ENCODE results near the gene ABCC9.

ABCC9 gene

DNA sequence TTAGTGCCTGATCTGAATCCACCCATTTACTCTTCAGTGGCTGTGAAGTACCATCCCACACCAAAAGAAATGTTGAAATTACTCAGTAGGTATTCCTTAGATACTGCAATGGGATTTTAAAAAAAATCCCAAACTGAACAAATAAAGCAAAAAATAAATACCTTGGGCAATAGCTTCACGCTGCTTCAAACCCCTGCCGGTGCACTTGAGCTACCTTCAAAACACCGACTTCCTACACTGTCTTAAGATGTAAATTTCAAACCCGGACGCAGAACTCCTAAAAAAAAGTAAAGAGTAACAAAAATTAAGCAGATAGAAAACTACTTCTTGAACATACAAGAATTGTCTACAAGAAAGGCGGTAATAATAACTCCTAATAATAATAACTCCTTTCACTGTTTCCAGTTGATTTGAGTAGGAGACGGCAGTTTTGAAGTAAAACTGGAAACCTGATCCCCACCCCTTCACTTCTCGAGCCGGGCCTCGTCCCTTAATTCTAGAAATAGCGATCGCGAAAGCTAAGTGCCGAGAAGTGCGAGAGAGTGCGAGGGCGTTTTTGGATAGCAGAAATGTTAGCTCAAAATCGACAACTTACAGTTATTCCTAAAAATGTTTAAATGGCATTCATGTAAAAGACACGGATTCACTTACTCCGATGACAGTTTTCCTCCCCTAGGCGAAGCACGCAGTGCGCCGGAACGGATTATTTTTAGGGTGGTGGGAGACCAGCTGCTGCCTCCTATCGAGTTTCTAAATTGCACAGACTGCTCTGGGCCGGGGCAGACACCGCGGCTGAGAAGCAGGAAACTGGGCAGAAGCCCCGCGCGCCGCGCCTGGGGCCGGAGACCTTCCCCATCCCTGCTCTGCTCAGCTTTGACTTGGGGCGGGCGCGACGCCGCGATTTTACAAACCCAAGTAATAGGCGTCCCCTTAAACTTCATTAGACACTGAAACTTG lies at the start of gene ABCC9:
ABCC9 (minus strand) TSS at position 878 of the 957 bp plus-strand sequence. CDS start 4,752 bp downstream, outside the sequence.
- no peak for FAIRE-seq

DNA sequence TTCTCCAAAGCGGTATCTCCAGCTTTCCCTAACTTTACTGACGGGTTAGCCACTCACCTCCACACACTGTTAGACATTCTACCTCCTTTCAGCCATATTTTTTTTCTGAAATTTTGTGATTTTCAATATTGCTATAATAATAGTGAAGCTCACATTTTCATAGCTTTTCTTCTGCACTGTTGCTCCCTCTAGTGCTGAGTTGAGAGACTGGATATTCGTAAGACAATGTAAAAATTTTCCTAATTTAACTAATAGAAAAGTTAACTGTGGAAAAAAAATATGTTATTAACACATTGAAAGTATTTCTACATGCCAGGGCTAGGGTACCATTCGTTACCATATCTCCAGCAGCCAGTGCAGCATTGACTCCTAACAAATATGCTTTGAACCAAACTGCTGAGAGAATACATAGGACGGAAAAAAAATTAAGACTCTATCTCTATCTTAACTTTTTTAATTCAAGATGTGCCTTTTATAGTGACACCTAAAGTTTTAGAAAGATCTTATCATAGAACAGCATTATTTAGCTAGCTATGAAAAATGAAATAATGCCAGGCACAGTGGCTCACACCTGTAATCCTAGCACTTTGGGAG lies 48.7 kb upstream of the ABCC9 start:
- no peak for FAIRE-seq

DNA sequence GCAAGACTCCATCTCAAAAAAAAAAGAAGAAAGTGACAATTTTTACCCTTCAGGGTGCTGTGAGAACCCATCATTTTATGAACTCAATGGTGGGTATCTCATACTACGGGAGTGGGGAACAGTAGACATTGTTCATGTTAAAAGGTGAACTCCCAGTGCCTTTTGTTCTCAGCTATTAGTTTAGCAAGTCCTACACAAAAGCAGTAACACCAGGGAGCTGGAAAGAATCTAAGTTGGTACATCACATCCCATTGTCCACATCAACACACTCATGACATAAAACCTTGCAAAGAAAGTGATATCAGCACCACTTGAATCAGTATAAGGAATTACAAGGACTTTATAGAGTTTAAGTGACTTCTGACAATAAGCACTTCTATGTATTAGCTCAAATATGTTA lies 47.4 kb upstream of the ABCC9 start:
- no peak for FAIRE-seq

DNA sequence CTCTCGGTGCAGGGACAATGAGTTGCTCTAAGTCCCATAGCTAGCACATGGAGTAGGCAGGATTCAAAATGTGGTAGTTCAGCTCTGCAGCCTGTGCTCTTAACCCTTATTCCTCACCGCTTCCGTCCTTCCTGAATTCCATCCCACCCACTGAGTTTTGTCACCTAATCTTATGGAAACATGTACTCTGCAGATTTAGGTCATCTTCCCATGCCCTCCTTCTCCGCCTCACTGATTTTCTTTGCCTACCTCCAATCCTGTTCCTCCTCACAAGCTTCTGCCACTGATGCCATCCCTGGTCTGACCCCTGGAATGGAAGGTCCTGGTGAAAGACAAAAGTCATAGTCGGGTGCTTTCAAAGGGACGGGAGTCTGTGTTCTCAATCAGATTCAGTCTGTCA lies 46.5 kb upstream of the ABCC9 start:
- FAIRE-seq, result no peak

DNA sequence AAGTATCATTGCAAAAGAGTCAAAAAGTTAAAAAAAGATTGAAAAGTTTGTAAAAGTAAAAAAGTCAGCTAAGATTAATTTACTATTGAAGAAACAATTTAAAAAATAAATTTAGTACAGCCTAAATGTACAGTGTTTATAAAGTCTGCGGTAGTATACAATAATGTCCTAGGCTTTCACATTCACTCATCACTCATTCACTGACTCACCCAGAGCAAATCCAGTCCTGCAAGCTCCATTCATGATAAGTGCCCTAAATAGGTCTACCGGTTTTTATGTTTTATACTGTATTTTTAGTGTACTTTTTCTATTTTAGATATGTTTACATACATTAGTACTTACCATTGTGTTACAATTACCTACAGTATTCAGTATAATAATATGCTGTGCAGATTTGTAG lies 43.9 kb upstream of the ABCC9 start:
- no peak for FAIRE-seq

DNA sequence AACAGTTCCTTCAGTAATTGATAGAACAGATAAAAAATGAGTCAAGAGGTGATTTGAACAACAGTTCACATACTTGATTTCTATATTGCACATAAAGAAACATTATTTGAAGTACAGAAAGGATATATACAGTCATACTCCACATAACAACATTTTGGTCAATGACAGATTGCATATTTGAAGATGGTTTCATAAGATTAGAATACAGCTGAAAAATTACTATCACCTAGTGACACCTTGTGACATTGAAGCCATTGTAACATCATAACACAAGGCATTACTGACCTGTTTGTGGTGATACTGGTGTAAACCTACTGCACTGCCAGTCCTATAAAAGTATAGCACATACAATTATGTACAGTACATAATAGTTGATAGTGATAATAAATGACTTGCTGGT lies 43.1 kb upstream of the ABCC9 start:
- FAIRE-seq, result no peak

DNA sequence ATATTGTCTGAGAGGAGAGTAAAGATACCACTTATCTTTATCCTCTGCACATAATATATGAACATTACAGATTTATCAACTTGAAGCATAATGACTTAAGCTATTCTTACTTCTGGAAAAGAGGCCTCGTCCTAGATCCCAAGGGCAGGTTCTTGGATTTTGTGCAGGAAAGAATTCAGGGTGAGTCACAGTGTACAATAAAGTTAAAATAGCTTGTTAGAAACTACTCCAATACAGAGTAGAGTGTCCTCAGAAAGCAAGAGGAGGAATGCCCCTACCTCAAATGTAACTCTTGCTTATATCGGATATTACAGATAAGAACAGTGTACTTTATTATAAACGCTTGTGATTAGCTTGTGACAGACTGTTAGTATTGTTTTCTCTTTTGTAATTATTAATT lies 41.9 kb upstream of the ABCC9 start:
- no peak for FAIRE-seq

DNA sequence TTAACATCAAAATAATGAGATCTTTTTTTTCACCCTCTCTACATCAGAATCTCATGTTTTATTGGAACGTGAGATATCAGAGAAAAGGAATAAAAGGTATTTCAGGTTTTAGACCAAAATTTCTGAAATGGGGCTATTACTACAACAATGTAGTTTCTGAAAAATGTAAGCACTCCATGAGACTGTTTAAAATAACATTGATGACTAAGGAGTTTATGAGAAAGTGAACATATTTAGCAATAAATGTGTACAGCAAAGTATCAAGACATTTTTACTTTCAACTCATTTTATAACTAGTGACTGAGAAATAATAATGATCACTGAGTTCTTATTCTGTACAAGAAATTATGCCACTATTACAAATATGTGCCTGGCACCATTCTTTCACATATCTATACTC lies 39.3 kb upstream of the ABCC9 start:
- no peak for FAIRE-seq

DNA sequence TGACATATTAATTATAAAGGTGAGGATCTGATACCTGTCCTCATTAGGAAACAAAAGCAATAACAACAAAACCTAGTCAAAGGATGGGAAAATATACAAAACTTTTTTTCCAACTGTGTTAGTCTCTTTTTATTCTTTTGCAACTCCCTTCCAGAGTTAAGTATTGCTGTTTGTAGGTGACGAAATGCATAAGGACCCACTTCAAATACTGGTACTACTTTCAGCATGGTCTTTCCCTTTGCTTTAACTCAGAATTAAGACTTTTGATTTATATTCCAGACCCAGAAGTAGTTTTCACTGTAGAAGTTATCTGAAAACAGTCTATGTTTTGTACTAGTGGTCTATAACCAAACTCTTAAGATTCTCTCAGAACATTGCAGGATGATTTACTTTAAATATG lies 34.1 kb upstream of the ABCC9 start:
- FAIRE-seq, result no peak

DNA sequence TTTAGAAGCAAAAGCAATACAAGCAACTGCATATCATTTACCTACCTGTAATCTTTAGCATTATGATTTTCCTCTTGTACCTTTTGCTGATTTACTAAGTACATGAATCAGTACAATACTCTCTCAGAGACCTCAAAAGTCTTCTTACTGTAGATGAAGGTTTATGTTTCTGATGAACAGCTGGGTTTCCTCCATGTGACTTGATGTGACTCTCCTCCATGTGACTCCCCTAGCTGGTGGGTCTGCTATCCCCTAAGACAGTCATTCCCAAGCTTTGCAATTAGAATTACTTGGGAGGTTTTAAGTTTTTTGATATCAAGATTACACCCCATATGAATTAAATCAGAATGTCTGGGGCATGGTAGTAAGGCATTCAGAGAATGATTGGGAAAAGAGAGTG lies 32.0 kb upstream of the ABCC9 start:
- no peak for FAIRE-seq

DNA sequence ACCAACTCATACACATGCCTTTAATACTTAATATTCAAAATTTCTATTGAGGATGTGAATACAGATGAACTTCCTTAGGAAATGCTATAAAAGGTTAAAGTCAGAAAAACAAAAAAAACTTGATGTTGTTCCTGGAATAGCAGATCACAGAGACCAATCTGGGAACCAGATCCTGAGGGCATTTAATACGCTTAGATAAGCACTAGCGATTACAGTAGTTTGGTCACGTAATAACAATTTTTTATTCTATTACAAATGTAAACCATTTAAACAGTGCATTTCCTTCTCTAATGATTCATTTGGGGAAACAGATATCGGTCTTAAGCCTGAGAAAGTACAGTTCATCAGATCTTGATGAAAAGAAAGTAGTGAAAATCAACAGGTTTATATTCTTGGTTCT lies 30.8 kb upstream of the ABCC9 start:
- no peak for FAIRE-seq

DNA sequence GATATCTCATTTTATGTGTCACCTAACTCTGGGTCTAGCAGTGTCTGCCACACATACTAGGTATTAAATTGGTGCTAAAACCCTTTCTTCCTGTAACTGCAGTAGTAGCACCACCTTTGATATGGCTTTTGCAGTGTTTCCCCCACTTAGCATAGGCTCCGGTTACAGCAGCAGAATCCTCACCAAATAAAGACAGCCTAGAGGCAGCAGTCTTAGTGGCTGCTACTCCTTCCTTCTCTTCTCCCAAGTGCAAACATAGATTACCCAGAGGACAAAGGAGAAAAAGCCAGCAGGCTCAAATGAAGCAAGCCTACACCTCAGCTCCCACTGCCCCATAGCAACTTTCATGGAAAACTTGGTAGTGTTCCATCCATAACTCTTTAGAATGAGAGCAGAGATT lies 30.1 kb upstream of the ABCC9 start:
- no peak for FAIRE-seq

DNA sequence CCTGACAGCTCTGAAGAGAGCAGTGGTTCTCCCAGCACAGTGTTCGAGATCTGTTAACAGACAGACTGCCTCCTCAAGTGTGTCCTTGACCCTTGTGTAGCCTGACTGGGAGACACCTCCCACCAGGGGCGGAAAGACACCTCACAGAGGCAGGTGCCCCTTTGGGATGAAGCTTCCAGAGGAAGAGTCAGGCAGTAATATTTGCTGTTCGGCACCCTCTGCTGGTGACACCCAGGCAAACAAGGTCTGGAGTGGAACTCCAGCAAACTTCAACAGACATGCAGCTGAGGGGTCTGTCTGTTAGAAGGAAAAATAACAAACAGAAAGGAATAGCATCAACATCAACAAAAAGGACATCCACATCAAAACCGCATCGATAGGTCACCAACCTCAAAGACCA lies 21.6 kb upstream of the ABCC9 start:
- FAIRE-seq, result no peak

DNA sequence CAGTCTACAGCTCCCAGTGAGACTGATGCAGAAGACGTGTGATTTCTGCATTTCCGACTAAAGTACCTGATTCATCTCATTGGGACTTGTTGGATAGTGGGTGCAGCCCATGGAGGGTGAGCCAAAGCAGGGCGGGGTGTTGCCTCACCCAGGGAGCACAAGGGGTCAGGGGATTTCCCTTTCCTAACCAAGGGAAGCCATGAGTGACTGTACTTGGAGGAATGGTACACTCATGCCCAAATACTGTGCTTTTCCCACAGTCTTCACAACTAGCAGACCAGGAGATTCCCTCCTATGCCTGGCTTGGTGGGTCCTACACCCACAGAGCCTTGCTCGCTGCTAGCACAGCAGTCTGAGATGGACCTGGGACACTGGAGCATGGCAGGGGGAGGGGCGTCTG lies 21.0 kb upstream of the ABCC9 start:
- FAIRE-seq, result no peak

DNA sequence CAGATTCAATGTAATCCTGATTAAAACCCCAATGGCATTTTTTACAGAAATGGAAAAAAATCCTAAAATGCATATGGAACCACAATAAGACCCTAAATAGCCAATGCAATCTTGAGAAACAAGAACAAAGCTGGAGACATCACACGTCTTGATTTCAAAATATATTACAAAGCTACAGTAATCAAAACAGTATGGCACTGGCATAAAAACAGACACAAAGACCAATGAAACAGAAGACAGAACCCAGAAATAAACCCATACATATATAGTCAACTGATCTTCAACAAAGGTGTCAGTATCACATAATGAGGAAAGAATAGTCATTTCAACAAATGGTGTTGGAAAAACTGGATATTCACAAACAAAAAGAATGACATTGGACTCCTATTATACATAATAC lies 9.4 kb upstream of the ABCC9 start:
- FAIRE-seq, result no peak

DNA sequence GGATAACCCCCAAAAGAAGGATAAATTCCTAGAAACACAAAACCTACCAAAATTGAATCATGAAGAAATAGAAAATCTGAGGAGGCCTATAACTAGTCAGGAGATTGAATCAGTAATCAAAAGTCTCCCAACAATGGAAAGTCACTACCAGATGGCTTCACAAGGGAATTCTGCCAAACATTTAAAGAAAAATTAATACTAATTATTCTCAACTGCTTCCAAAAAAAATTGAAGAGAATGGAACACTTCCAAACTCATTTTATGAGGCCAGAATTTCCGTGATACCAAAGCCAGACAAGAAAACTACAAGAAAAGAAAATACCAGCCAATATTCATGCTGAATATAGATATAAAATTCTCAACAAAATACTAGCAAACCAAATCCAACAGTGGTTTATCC lies 7.8 kb upstream of the ABCC9 start:
- FAIRE-seq, result no peak

DNA sequence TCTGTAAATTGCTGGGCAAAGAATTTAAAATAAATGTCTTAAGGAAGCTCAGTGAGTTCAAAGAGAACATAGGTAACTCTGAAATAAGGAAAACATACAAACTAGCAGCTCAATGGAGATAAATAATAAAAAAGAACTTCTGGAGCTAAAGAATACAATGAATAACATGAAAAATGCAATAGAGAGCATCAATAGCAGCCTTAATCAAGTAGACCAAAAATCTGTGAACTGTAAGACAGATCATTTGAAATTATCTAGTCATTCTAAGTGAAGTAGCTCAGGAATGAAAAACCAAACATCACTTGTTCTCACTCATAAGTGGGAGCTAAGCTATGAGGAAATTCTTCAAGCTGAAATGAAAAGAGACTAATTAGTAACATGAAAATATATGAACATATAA lies 5.8 kb upstream of the ABCC9 start:
- no peak for FAIRE-seq

DNA sequence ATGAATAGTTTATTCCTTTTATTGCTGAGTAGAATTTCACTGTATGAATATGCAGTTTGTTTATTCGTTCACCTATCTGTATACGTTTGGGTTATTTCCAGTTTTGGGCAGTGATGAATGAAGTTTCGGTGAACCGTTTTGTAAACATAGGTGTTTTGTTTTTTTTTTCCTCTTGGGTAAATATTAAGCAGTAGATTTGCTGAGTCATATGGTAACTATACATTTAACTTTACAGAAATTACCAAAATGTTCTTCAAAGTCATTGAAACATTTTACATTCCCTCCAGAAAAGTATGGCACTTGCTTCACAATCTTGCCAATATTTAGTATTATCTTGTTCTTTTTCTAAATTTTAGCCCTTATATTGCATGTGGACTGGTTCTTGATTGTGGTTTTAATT lies 3.8 kb upstream of the ABCC9 start:
- no peak for FAIRE-seq

DNA sequence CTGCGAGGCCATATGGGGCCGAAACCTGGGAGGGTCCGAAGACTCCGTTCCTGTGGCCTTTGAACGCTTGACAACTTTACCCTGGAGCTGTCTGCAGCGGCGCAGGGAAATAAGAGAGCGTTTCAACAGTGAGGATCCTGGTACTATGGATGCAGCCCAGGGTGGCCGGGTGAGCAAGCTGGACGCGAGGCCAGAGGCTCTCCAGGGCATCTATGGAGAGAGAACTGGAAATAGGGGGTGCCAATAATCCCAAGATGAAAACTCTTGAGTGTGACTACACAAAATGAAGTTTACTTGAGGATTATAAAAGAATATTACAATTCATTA lies 1.1 kb upstream of the ABCC9 start:
- FAIRE-seq, result no peak

DNA sequence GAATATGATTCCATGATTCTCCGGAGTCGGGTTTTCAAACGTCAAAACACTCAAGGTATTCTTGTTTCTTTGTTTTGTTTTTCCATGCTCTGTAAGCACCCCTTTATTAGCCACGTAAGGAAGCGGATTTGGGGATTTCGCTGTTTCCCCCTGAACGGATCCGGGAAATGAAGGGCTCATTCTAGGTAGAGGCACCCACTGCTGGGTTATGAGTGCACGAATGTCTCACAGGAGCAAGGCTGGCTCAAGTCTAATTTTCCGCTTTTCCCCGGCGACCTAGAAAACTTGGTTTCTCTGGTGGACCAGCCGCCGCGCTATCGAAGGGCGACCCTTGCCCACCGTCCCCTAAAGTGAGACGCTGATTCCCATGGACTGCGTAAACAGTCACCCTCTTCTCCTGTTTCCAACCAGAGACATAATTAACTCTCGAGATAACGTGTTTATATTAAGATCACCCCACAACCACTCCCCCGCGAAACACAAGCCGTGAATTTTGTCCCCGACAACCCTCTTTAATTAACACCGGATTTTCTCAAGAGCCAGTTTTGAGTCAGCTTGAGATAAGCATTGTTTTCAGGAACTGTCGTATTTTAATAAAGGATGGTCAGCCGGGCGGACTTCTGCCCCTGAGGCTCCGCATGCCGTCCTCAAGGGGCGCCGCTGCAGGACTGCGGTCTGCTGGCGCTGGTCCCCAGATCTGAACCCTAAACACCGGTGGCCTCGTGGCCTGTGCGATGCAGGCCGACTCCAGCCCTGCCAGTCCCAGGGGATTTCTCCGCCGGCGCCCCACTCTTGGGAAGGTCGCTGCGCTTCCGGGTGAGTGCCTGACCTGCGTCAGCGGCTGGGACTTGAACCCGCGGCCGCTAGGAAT lies 515 bp upstream of the ABCC9 start:
- no peak for FAIRE-seq

DNA sequence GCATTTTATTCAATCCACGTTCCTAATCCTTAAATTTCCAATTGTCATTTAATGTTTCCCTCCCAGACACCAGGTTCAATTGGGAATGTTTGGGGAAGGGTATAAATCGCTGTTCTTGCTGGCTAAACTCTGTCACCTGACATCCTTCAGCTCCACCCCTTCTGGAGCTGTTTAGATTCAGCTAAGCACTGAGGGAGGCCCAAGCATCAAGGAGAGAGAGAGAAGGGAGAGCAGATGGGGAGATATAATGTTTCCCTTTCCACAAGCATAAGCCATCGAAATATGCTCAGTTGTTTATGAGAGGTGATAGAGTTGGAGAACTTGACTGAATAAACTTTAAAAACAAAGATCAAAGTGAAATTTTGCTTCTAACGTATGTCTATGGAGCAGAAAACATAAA lies 1.8 kb downstream of the ABCC9 start:
- FAIRE-seq, result no peak

DNA sequence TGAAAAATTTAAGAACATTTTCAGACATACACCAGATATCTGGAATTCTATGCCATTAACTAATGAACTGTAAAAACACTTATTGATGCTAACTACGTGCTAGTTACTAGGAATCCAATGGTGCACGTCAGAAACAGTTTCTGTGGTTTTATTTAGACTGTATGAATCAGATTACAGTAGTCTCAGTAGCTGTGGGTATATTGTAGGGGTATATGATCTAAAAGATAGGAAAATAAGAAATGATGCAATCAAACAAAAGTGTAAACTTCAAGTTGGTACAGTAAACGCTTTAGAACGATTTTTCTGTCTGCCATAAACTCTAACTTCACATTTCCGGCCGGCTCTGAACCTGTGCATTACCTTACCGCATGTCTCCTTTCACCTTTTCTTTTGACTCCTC lies 2.3 kb downstream of the ABCC9 start:
- FAIRE-seq, result no peak

DNA sequence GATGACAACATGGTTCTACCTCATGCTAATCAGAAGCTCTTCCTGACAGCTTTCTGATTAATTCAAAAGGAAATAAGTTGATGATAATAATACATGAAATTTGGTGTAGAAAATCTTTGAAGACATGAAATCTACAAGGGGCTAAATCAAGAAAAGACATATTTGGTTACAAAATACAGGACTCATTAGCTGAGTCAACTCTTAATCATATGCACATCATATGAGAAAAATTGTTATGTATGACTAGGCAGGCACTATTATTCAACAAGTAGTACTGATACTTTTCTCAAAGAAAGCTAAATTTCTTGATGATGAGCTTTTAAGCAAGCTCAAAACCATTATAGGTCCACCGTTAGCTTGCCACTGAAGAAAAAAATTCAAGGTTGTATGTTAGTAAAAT lies 7.1 kb downstream of the ABCC9 start:
- FAIRE-seq, result no peak

DNA sequence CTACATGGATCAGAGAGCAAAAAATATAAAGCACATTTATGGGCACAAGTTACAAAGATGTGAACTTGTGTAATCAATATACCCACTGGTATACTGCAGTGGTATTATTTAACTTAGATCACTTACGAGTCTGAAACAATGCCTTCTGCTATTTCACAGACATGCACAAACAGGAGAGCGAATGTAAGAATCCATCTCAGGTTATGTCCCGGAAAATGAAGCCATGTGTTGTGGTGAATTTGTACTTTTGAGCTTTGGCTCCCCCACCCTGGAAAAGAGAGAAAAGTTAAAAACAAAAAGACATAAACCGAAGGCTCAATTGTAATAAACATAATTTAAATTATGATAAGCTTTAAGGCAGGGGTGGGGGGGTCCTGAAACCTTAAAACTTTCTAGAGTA lies 7.6 kb downstream of the ABCC9 start:
- no peak for FAIRE-seq

All from colon (tissue), 2 donors.